Body of pancreas (tissue), 4 donors: ENCODE measurements around the gene PDZRN3.

Experiments used
- CTCF ChIP-seq, 7 experiments: fragments of 450-650 bp in 4 of 7; fragments of 200-600 bp in 3 of 7; sonication (generic) in 3 of 7; IDR thresholded peaks; one replicate each; pipeline ENCODE4 v1.5.1; 2016 to 2019; ENCODE audit warnings: antibody characterized with exemption in 7 of 7
- POLR2A ChIP-seq, 3 donors: fragments of 450-650 bp; IDR thresholded peaks; one replicate each; pipeline ENCODE4 v1.6.1; 2016; ENCODE audit warnings: antibody characterized with exemption in 3 of 3, mild to moderate bottlenecking in 2 of 3

- no peak for TF ChIP-seq POLR2A (IDR thresholded peaks at IDR 0.05)
- TF ChIP-seq CTCF (IDR thresholded peaks at IDR 0.05), result no peak
Measured at GRCh38 chr3:73661265-73661664, 36.5 kb upstream of the PDZRN3 start.
